GM18909 (cell line): Measurements from ENCODE around the gene STX5.
"Not testable (repeated sequence)": the region's sequence is repeated elsewhere in the genome, so short reads cannot be mapped to it uniquely, and the experiment has no call there.

Source experiments
- ATAC-seq: cut with Tn5 transposase; IDR thresholded peaks from one replicate; pipeline ENCODE4 v1.9.1; 2021; ENCODE audit warnings: mild to moderate bottlenecking; ENCODE audit not compliant: unreplicated experiment, poor library complexity

Gene STX5, protein sequence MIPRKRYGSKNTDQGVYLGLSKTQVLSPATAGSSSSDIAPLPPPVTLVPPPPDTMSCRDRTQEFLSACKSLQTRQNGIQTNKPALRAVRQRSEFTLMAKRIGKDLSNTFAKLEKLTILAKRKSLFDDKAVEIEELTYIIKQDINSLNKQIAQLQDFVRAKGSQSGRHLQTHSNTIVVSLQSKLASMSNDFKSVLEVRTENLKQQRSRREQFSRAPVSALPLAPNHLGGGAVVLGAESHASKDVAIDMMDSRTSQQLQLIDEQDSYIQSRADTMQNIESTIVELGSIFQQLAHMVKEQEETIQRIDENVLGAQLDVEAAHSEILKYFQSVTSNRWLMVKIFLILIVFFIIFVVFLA

DNA sequence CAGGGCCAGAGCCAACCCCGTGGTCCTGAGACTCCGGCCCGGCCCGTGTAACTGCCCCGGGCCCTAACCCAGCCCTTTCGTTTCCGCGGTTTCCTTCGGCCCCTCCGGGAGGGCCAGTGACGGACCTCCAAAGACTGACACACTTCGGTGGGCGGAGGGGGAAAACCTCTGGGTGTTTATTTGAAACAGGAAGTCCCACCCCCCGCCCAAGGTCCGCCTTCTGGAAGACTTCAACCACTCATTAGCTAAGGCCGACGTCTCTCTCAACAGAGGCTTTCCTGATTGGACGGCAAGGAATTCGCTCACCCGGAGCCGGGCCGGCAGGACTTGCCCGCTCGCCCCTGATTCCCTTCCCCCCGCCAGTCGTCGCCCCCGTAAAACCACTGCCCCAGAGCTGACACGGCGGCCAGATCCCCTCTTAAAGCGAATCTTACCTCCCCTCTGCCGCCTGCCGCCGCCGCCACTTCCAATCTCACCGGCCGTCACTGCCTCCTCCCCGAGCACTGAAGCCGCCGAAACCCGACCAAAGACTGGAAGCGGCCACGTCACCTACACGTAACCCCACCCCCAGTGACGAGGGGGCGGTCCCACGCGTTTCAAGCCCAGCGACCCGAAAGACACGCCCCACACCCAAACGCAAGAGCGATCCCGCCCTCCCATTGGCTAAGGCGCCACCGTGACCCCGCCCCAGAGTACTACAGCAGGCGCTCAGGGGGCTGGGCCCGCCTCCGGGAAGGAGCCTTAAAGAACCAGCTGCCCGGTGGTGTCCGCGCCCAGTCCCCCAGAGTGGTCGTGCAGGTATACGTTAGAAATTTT is at the start of gene STX5:
STX5 (minus strand) TSS at position 532 of the 816 bp plus-strand sequence. CDS start 808 bp downstream, outside the sequence.
- peak; percentile 86 for ATAC-seq

DNA sequence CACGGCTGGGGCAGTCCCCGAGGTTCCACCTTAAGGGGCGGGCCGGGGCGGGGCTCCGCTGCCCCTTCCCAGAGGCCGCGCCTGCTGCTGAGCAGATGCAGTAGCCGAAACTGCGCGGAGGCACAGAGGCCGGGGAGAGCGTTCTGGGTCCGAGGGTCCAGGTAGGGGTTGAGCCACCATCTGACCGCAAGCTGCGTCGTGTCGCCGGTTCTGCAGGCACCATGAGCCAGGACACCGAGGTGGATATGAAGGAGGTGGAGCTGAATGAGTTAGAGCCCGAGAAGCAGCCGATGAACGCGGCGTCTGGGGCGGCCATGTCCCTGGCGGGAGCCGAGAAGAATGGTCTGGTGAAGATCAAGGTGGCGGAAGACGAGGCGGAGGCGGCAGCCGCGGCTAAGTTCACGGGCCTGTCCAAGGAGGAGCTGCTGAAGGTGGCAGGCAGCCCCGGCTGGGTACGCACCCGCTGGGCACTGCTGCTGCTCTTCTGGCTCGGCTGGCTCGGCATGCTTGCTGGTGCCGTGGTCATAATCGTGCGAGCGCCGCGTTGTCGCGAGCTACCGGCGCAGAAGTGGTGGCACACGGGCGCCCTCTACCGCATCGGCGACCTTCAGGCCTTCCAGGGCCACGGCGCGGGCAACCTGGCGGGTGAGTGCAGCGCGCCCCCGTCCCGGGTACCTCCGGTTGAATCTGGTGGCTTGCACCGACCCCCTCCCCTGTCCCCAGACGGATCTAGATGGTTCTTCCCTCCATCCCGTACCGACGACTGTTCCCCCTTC is 49.1 kb upstream of the STX5 start, which contains the start of gene SLC3A2:
SLC3A2 (plus strand) TSS at position 94 of the 776 bp plus-strand sequence; CDS start at position 222, 128 bp downstream.
- peak; percentile 75 for ATAC-seq

DNA sequence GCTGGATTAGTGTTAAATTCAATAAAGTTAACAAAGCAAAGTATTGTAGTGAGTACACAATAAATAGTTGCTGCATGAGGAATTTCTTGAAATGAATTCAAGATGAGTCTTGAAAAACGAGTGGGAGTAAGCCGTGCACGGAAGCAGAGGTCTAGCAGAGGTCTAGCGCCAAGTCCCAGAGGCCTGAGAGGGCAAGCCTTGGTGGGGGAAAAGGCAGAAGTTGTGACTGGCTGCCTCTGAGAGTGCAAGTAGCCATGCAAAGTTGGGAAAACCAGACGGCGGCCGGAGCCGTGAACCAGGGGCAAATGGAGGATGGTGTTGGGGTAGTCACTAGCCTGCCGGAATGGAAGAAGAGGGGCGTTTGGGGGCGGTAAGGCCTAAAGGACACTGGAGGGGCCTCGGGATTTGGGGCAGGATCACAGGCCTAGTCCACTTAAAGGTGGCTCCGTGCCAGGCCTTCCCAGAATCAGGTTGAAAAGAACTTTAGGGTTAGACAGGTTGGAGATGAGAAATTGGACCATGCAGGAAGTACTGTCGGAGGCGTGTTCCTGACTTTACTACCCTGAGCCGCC is 48.5 kb upstream of the STX5 start:
- ATAC-seq: peak; percentile 19

DNA sequence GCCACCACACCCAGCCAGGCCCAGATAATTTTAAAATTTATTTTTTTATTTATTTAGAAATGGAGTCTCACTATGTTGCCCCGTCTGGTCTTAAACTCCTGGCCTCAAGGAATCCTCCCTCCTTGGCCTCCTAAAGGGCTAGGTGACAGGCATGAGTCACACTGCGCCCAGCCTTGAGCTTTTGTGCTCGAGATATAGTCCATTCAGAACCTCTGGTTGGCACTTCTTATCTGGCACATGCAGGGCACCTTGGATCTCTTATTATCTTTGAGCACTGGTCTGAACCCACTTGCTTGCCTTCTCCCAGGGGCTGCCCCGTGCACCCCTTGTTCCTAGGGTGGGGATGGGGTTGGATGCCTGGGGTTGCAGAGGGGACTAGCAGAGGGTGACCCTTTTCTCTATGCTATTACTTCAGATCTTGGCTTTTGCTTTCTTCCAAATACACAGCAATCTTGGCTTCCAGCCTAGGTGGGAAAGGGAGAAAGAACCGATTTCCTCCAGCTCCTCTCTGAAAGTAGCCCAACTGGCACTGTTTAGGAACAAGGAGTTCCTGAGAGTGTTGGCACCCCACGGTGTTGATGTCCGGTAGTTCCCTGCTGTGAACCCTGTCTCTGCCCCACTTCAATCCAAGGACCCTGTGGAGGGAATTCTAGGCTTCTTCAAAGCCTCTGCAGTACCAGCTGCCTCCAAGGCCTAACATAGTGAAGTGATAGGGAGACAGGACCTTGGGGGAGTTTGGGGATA is 47.6 kb upstream of the STX5 start:
- no peak for ATAC-seq

DNA sequence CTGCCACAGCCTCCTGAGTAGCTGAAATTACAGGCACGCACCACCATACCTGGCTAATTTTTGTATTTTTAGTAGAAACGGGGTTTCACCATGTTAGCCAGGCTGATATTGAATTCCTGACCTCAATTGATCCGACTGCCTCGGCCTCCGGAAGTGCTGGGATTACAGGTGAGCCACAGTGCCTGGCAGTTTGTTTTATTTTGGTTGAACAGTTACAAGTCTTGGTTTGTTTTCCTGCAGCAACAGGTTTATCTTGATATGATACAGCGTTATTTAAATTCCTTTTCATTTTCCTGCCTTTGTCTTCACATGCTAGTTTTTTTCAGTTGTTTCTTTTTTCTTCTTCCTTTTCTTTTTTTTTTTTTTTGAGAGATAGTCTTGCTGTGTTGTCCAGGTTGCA is 44.9 kb upstream of the STX5 start:
- ATAC-seq: no peak

DNA sequence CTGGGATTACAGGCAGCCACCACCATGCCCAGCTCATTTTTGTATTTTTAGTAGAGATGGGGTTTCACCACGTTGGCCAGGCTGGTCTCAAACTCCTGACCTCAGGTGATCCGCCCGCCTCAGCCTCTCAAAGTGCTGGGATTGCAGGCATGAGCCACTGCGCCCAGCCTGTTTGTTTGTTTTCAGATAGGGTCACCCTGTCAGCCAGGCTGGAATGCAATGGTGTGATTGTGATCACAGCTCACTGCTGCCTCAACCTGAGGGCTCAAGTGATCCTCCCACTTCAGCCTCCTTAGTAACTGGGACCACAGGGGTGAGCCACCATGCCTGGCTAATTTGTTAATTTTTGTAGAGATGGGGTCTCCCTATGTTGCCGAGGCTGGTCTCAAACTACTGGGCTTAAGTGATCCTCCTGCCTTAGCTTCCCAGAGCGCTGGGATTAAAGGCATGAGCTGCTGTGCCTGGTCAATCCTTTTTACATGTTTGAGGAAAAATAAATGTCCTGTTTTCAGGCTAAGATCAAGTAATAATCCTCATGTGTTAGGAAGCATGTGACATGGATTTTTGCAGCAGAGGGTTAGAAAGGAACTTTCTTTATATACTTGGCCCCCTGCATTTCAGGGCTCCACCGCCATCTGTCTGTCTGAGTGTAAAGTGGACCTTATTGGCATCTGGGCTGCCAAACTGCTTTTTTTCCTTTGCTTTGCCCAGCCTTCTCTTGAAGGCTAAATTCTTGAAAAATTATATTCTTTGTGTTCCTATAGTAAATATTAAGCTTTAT is 44.0 kb upstream of the STX5 start:
- ATAC-seq: no peak

DNA sequence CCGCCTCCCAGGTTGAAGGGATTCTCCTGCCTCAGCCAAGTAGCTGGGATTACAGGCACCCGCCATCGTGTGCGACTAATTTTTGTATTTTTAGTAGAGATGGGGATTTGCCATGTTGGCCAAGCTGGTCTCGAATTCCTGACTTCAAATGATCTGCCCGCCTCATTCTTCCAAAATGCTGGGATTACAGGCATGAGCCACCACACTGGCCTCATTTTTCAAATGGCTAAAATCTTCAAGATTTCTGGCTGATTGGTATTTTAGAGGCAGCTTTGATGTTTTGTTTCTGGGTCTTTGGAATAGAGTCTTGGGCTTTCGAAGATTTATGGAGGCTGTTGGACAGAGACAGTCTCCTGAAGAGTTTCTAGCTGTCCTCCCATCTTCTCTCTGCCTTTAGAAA is 43.0 kb upstream of the STX5 start:
- no peak for ATAC-seq

DNA sequence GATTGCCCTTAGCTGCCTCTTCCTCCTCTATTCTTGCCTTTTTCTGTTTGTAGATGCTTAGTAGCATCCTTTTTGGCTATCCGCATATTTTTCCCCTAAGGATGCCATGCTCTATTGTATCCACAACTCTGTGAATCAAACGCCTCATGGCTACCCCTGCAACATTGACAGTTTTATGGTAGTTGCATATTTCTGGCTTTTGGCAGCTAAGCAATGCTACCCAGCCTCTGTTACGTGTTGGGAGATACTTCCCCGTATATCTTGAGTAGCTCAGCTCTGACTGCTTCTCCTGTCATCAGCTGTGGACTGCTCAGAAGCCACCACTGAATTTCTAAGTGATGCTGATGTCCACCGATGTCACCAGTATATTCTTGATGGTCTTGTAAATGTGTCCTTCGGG is 33.8 kb upstream of the STX5 start:
- ATAC-seq: no peak

DNA sequence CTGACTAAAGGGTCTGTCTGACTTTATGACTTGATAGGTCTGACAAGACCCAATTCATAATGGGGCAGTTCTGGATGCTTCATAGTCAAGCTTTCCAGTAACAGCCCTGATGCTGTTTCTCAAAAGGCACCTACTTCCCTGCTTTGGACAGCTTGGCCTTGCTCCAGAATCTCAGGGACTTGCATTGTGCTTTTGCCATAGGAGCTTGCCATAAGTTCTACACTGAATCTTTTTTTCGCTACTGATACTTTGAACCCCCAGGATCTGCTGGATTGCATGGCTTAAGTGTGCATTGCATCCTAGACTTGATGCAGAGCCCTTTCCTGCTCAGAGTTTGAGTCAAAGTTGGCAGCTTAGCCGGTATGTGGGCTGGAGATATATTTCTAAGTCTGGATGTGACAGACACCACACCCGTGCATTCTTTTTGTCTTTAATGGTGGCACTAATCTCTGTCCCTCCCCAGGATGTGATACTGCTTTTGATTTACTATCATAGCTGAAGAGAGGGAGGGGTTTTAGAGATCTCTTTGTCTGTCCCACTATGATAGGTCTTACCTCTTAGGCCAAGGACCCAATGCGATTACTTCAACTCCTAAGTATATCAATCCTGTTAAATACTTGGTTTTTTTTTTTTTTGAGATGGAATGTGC is 32.0 kb upstream of the STX5 start:
- ATAC-seq: no peak

DNA sequence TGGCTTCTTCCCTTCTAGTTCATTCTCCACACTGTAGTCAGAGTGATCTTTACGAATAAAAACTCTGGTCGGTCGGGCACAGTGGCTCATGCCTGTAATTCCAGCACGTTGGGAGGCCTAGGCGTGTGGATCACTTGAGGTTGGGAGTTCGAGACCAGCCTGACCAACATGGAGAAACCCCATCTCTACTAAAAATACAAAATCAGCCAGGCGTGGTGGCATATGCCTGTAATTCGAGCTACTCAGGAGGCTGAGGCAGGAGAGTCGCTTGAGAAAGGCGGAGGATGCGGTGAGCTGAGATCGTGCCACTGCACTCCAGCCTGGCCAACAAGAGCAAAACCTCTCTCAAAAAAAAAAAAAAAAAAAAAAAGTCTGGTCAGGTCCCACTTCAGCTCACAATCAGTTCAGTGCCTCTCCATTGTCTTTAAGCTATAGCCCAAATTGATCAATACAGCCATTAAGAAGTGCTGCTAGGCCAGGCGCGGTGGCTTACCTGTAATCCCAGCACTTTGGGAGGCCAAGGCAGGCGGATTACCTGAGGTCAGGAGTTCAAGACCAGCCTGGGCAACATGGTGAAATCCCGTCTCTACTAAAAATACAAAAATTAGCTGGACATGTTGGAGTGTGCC is 29.8 kb upstream of the STX5 start:
- not testable (repeated sequence) for ATAC-seq

DNA sequence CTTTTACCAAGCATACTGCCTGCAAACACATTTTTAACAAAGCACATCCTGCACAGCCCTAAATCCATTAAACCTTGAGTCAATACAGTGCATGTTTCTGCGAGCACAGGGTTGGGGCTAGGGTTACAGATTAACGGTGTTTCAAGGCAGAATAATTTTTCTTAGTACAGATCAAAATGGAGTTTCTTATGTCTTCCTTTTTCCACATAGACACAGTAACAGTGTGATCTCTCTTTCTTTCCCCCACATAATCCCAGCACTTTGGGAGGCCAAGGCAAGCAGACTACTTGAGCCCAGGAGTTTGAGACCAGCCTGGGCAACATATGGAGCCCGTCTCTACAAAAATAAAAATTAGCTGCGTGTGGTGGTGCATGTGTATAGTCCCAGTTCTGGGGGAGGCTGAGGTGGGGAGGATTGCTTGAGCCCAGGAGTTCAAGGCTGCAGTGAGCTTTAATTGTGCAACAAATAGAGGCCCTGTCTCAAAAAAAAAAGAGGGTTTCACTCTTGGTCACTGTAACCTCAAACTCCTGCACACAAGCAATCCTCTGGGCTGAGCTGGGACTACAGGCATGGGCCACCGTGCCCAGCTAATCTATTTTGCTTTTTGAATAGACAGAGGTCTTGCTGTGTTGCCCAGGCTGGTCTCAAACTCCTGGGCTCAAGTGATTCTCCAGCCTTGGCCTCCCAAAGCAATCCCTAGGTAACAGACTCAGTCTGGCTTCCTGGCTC is 29.1 kb upstream of the STX5 start:
- no peak for ATAC-seq

DNA sequence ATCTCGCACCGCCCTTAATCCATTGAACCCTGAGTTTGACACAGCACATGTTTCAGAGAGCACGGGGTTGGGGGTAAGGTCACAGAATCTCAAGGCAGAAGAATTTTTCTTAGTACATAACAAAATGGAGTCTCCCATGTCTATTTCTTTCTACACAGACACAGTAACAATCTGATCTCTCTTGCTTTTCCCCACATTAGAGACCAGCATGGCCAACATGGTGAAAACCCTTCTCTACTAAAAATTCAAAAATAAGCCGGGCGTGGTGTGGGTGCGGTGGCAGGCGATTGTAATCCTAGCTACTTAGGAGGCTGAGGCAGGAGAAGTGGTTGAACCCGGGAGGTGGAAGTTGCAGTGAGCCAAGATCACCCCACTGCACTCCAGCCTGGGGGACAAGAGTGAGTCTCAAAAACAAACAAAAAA is 27.4 kb upstream of the STX5 start:
- ATAC-seq: not testable (repeated sequence)

DNA sequence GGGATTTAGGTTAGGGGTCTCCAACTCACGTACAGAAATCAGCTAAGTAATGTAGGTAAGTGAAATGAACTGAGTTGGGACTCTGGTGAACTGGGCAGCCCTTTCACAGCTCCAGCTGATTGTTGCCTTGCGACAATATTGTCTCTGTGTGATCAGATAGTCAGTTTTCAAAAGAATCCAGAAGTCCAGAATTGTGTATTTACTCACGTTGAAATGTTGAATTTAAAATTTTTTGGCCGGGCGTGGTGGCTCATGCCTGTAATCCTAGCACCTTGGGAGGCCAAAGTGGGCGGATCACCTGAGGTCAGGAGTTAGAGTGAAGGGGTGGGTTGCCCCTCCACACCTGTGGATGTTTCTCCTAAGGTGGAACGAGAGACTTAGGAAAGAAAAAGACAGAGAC is 26.4 kb upstream of the STX5 start:
- no peak for ATAC-seq

DNA sequence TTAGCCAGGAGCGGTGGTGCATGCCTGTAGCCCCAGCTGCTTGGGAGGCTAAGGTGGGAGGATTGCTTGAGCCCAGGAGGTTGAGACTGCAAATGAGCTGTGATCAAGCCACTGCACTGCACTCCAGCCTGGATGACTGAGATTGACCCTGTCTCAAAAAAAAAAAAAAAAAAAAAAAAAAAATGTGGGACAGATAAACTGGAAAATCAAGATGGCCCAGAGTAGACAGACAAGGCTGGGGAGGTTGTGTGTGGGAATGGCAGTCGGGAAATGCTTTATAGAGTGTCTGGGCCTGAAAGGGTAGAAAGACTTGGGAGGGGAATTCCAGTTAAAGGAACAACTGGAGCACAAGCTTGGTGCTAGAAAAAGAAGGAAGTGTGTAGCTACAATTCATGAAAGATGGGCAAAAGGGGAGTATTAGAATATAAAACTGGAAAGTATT is 25.7 kb upstream of the STX5 start:
- ATAC-seq: no peak

DNA sequence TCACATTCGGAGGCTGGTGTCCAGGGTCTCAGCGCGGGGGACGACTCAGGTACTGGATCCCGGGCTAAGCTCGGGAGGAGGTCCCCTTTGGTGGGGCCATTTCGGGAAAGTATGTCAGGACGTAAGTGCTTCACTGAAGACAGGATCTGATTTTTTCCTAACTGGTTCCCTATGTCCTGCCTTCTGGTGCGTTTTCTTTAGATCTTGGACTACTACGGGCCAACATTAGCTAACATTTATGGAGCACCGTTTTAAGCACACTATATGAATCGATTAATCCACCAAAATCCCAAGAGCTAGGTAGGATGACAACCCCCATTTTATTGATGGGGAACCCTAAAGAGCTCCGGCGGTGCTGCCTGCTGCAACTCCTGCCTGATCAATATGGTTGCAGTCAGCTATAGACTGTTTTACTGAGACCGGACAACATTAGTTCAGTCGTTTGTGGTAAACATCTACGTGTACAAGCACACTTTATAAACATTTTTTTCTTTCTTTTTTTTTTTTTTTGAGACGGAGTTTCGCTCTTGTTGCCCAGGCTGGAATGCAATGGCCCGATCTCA is 24.6 kb upstream of the STX5 start:
- ATAC-seq: no peak

DNA sequence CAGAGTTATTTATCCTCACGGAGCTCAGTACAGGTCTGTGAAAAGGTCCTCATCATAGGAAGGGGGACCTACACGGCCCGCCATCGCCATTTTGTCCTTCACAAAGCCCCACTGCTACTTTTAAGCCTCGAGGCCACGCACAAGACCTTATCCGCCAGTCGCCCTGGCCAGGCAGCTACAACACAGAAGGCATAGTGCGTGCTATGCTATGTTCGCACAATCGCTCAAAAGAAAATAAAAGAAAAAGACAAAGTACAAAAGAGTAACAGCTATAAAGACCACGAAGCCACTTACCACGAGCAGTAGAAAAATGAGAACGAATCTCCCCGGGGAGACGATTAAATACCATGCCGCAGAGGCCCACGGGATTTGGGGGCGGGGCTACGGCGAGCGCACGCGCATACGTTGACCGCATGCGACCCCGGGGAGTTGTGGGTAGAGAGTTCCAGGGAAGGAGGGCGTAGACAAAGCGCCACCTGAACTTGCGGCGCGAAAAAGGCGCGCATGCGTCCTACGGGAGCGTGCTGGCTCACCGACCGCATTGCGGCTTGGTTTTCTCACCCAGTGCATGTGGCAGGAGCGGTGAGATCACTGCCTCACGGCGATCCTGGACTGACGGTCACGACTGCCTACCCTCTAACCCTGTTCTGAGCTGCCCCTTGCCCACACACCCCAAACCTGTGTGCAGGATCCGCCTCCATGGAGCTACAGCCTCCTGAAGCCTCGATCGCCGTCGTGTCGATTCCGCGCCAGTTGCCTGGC is 23.9 kb upstream of the STX5 start:
- ATAC-seq: peak; percentile 89
